HG02759 (cell line): ENCODE data around the gene LCN1.
A peak's percentile ranks its signal among the peaks of the same experiment; 100 is the strongest.

Experiments
- ATAC-seq: cut with Tn5 transposase; IDR thresholded peaks from one replicate; pipeline ENCODE4 v1.9.1; 2021; ENCODE audit warnings: mild to moderate bottlenecking, moderate library complexity; ENCODE audit not compliant: unreplicated experiment

The LCN1 gene

DNA sequence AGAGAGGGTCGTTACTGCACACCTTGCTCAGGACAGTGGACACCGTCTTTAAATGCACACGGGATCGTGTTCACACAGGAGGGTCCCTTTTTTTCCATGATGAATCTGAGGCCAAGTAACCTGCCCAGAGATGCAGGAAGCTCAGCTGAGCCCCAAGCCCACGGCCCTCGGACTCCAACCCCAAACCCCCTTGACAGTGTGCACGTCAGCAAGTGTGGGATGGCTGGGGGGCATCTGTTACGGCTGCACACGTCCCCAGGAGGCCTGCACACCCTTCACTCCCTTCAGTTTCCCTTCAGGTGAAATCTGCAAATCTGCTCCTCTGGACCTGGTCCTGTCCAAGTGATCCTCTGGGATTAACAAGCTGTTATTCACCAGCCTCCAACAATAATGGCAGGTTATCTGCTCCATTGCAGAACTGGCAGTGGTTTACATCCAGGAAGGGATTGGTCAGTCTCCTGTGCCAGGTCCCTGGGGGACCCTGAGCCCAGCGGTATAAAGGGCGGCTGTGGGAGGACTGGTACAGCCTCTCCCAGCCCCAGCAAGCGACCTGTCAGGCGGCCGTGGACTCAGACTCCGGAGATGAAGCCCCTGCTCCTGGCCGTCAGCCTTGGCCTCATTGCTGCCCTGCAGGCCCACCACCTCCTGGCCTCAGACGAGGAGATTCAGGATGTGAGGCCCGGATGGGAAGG is at the start of gene LCN1:
TSS of gene LCN1 (plus strand) at position 525 of the 692 bp plus-strand sequence. CDS start at position 583, 58 bp downstream.
- ATAC-seq: no peak

GRCh38 chr9:135471791-135472640 is 49.2 kb upstream of the LCN1 start:
- no peak for ATAC-seq

GRCh38 chr9:135473972-135474543 is 47.2 kb upstream of the LCN1 start:
- no peak for ATAC-seq

- ATAC-seq: no peak
These were observed 46.3 kb upstream of the LCN1 start for GRCh38 chr9:135474915-135475314.

- no peak for ATAC-seq
These were observed 44.5 kb upstream of the LCN1 start for GRCh38 chr9:135476561-135477355.

GRCh38 chr9:135478191-135478590 is 43.0 kb upstream of the LCN1 start:
- no peak for ATAC-seq

DNA sequence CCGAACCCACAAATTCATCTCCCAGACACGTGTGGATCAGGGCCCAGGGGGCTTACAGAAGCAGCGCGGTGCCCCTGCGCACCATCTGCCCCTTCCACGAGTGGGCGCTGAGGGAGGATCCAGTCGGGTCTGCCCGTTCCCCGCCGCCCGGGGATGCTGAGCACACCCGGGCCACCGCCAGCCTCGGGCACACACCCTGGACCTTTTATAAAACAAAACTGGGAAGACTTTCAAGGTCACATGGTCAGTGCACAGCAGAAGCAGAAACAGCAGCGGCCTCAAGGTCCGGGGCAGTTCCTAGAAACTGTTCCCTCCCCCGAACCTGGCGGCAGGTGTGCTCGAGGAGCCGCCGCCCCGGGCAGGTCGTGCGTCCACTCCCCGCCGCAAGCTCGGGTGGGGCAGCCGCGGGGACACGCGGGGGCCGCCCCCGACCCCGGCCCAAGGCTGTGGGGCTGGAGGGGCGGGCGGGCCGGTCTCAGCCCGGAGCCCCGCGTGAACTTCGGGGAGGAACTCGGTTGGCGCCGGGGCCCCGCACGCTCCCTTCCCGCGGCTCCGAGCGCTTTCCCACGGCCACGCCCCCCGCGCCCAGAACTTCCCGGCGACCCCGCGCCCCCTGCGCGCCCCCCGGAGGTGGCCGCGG is 42.3 kb upstream of the LCN1 start:
- ATAC-seq: peak; percentile 23

DNA sequence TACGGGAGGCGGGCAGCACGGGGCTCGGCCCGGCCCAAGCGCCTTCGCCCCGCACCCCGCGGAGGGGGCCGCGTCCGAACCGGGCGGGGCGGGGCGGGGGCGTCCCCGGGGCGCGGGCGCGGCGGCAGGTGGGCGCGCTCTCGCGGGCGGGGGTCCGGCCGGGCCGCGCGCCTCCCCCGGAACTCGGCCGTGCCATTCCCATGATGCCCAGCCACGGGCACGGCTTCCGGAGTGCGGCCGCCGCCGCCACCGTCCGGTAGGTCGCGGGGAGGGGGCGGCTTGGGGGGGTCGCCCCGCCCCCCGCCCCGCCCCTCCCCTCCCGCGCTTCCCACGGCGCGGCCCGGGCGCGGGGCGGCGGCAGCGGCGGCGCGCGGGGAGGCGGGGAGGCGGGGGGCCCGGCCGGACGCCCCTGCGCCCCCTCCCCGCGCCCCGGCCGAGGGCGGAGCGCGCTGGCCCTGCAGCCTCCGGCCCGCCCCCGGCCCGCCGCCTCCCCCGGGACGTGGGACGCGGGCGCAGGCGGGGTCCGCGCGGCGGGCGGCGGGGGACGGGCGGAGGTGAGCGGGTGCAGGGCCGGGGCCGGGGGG is 41.7 kb upstream of the LCN1 start, which contains the start of gene PPP1R26:
TSS of gene PPP1R26 (plus strand) at position 314 of the 584 bp plus-strand sequence. CDS start 4,729 bp downstream, outside the sequence.
- ATAC-seq: peak; percentile 47

DNA sequence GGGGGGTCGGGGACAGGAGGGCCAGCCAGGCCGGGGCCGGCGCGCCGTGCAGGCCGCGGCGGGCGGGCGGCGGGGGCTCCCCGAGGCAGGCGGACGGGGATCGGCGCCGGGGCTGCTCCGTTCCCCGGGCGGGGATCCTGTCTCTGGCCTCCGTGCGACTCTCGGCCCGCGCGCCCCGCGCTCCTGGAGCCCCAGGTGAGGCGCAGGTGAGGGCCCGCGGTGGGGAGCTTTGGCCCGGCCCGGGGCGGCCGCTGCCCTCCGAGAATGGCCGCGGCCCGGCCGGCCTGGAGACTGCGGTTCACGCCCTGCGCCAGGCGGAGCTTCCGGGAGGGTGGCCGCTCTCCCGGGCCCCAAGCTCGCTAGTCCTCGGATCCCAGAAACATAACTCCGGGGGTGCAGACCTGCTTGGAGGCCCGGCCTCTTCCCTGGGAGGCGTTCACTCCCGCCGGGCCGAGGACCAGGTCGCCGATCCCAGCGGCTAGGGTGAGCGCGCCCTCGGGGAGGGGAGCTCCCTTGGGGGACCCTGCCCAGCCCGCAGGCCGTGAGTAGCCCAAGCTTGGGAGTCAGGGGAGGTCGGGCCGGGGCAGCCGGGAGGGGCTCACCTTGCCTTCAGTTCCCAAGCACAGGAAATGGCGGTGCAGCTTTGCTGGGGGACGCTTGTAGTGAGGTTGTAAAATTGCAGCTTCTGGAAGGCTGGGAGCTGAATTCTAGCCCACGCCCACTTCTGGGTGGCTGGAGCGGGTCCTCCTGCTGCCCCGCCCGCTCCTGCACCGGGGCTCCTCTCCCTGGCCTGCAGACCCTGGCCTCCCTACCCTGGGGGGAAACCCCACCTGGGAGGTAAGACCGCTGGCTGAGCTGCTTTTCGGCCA is 40.9 kb upstream of the LCN1 start:
- ATAC-seq: peak; percentile 32

DNA sequence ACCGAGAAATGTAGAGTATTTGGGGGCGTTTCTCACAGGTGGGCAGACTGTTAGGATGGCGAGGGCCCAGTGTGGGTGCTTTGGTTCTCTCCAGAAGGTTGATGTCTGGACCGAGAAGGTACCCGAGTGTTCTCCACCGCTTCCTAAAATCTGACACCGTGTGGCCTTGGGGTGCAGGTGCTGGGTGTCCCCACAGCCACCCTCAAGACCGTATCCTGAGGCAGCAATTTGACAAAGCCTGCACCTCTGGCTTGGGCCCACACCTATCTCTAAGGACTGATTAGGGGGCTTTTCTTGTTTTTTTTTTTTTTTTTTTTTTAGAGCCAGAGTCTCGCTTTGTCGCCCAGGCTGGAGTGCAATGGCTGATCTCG is 40.3 kb upstream of the LCN1 start:
- ATAC-seq: no peak

DNA sequence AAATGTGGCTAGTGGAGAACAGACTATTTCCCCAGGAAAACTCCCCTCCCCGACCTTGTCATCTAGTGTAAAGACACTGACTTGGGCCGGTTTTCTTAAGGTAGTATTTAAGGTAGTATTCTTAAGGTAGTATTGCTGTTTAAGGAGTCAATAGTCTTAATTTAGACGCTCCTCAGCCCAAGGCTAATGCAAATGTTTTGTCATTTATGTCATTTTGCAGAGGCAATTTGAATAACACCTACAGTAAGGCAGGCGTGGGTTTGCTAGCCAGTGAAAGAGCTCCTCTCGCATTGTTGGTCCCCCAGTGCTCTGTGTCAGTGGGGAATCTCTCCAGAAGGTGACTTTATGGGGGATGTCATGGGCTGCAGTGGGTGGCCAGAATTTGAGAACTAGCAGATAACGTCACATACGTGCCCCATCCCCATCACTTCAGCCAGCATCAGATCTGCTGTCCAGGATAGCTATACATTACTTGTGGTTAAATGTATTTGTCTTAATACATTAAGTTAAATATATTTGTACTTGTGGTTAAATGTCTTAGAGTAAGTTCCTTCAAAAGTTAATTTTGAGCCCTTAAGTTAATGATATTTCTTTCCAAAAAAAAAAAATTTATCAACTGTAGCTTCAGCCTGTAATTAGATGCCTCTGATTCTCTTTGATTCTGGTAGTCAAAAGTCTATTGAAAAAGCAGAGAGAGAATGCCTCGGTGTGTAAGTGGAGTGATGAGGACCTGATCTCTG is 39.1 kb upstream of the LCN1 start:
- ATAC-seq: no peak

- ATAC-seq: no peak
These were observed 36.6 kb upstream of the LCN1 start for GRCh38 chr9:135484460-135485277.

DNA sequence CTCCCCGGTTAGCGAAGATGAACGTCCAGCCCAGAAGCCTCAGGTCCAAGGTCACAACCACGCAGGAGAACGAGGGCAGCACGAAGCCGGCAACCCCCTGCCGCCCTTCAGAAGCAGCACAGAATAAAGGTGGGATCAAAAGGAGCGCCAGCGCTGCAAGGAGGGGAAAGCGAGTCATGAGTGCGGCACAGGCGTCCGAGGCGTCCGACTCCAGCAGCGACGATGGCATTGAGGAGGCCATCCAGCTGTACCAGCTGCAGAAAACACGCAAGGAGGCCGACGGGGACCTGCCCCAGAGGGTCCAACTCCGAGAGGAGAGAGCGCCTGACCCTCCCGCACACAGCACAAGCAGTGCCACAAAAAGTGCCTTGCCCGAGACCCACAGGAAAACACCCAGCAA is 35.9 kb upstream of the LCN1 start:
- ATAC-seq: no peak

DNA sequence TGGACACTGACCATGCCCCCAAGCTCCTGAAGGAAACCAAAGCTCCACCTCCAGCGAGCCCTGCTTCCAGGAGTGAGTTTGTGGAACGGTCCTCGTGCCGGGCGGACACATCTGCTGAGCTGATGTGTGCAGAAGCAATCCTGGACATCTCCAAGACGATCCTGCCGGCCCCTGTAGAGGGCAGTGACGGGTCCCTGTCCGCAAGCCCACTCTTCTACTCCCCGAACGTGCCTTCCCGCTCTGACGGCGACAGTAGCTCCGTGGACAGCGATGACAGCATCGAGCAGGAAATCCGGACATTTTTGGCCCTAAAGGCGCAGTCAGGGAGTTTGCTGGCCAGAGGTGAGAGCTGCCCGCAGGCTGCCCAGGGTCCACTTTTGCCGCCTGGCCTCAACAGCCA is 35.4 kb upstream of the LCN1 start:
- no peak for ATAC-seq

- no peak for ATAC-seq
These were observed 34.8 kb upstream of the LCN1 start for GRCh38 chr9:135486267-135487065.

- ATAC-seq: no peak
These were observed 33.8 kb upstream of the LCN1 start for GRCh38 chr9:135487281-135488012.
